Endothelial cell of umbilical vein (primary cell): ENCODE results near the gene EXOSC2. TPM values are rescaled to one million over a fixed set of nuclear protein-coding genes. Genes with fewer than 3 reads are reported as not detected.

Source experiments
- BruUV-seq: library from RNA; stranded (reverse); fragments of 400-500 nt; replicated peaks from 2 replicates; lab custom pipeline; 2021; lab: Mats Ljungman, UMichigan
- CTCF ChIA-PET: fragments of 300-600, 350-600 bp; sonication (Branson Sonifier 250); formaldehyde crosslinking; loops from one replicate; lab custom pipeline; 2021; ENCODE audit warnings: antibody characterized with exemption, inconsistent platforms; lab: Charles Lee
- POLR2A ChIA-PET: fragments of 300-600, 350-600 bp; sonication (Branson Sonifier 250); formaldehyde crosslinking; loops from one replicate; lab custom pipeline; 2021; ENCODE audit warnings: antibody characterized with exemption, inconsistent platforms; lab: Charles Lee
- DNase-seq: peaks from one replicate; pipeline ENCODE4 v3.0.0-alpha.2; 2011; ENCODE audit warnings: low read depth, low spot score
- FAIRE-seq: peaks from 2 replicates; lab custom pipeline; 2011; peaks lifted over from hg19 to GRCh38; lab: Jason Lieb, UNC
- H2AFZ ChIP-seq: 2 replicates; pipeline ENCODE4 v1.6.0; 2012; ENCODE audit warnings: low read depth, low read length, control low read depth, inconsistent platforms
- H3K27ac ChIP-seq: 2 replicates; pipeline ENCODE4 v1.5.1; 2011; ENCODE audit warnings: low read depth, mild to moderate bottlenecking, control low read depth, low read length, moderate library complexity; ENCODE audit not compliant: insufficient read depth
- H3K27me3 ChIP-seq, 2 experiments: 2 replicates each; pipeline versions ENCODE4 v1.6.0 to v1.6.1; 2011; ENCODE audit warnings: low read length in 2 of 2, mixed read lengths in 1 of 2; ENCODE audit not compliant: control insufficient read depth in 2 of 2, insufficient read depth in 2 of 2
- H3K36me3 ChIP-seq, 2 experiments: 2 replicates in 1 of 2; 3 replicates in 1 of 2; pipeline ENCODE4 v1.5.1; 2011; ENCODE audit warnings: low read length in 2 of 2, mild to moderate bottlenecking in 1 of 2, moderate library complexity in 1 of 2; ENCODE audit not compliant: control insufficient read depth in 2 of 2, insufficient read depth in 2 of 2; ENCODE audit errors: extremely low read depth in 1 of 2
- H3K4me1 ChIP-seq: 3 replicates; pipeline ENCODE4 v1.5.1; 2011; ENCODE audit warnings: mild to moderate bottlenecking, low read length; ENCODE audit not compliant: control insufficient read depth, insufficient read depth; ENCODE audit errors: extremely low read depth
- H3K4me2 ChIP-seq: 2 replicates; pipeline ENCODE4 v1.6.1; 2011; ENCODE audit warnings: low read length, control low read depth, mixed read lengths; ENCODE audit not compliant: insufficient read depth
- H3K4me3 ChIP-seq, 3 experiments: fragments of 200-600 bp in 1 of 3; sonication (generic), shearing (Covaris generic) in 1 of 3; replicated peaks in 1 of 3; 2 replicates each; pipeline ENCODE4 v1.5.1; 2011 to 2016; ENCODE audit warnings: control low read depth in 3 of 3, low read length in 3 of 3, mild to moderate bottlenecking in 2 of 3, inconsistent platforms in 1 of 3, low read depth in 1 of 3, moderate library complexity in 1 of 3; ENCODE audit not compliant: insufficient read depth in 1 of 3
- H3K79me2 ChIP-seq: 2 replicates; pipeline ENCODE4 v1.6.0; 2012; ENCODE audit warnings: low read length, inconsistent platforms; ENCODE audit not compliant: control insufficient read depth, insufficient read depth
- H3K9ac ChIP-seq: replicated peaks from 2 replicates; pipeline ENCODE3; 2011; ENCODE audit warnings: low read length, control low read depth; ENCODE audit not compliant: insufficient read depth; ENCODE audit errors: extremely low read depth
- H3K9me1 ChIP-seq: replicated peaks from 3 replicates; pipeline ENCODE4 v1.6.0; 2011; ENCODE audit warnings: mild to moderate bottlenecking, low read length; ENCODE audit not compliant: control insufficient read depth, insufficient read depth; ENCODE audit errors: extremely low read depth
- H3K9me3 ChIP-seq: replicated peaks from 2 replicates; pipeline ENCODE4 v1.5.1; 2012; ENCODE audit warnings: low read length, inconsistent platforms; ENCODE audit not compliant: control insufficient read depth, insufficient read depth
- H4K20me1 ChIP-seq: replicated peaks from 2 replicates; pipeline ENCODE3; 2011; ENCODE audit warnings: mild to moderate bottlenecking, low read length; ENCODE audit not compliant: control insufficient read depth, insufficient read depth; ENCODE audit errors: extremely low read depth
- CTCF ChIP-seq, 2 donors: IDR thresholded peaks; 1 replicate in 1 of 2; 2 replicates in 1 of 2; pipeline ENCODE4 v1.5.1; 2011; ENCODE audit warnings: low read length in 2 of 2, mild to moderate bottlenecking in 2 of 2, moderate library complexity in 2 of 2, control low read depth in 1 of 2, inconsistent platforms in 1 of 2, low read depth in 1 of 2; ENCODE audit not compliant: insufficient read depth in 1 of 2; ENCODE audit errors: extremely low read depth in 1 of 2
- EZH2 ChIP-seq: IDR thresholded peaks from 2 replicates; pipeline ENCODE4 v1.6.1; 2012; ENCODE audit warnings: borderline replicate concordance, low read depth, mild to moderate bottlenecking, moderate library complexity, low read length, inconsistent platforms; ENCODE audit not compliant: severe bottlenecking
- JUN ChIP-seq: IDR thresholded peaks from 2 replicates; pipeline ENCODE4 v1.6.1; 2011; ENCODE audit warnings: borderline replicate concordance, low read depth; ENCODE audit not compliant: insufficient read length, insufficient read depth
- MYC ChIP-seq: IDR thresholded peaks from one replicate; pipeline ENCODE4 v1.6.1; 2011; ENCODE audit warnings: mild to moderate bottlenecking, low read depth, low read length
- POLR2A ChIP-seq: IDR thresholded peaks from 2 replicates; pipeline ENCODE4 v1.6.1; 2012; ENCODE audit warnings: low read depth, mild to moderate bottlenecking, control low read depth, low read length
- POLR2AphosphoS5 ChIP-seq: IDR thresholded peaks from 2 replicates; pipeline ENCODE4 v1.6.1; 2012; ENCODE audit warnings: low read depth, mild to moderate bottlenecking, control low read depth, low read length, moderate library complexity; ENCODE audit not compliant: insufficient read depth
- dilution Hi-C: fragments of 300-500 bp; cut with MboI; formaldehyde crosslinking; loops from one replicate; pipeline ENCODE4 v1.15.0; 2019; ENCODE audit warnings: low sequenced_read_pairs; ENCODE audit not compliant: extremely low pct_ligation_motif_present
- intact Hi-C: fragments of 100-400 bp; cut with micrococcal nuclease; formaldehyde crosslinking; loops from one replicate; pipeline ENCODE4 v1.10.0; 2022
- polyA plus RNA-seq, 4 experiments: library from polyadenylated mRNA; depleted of rRNA in 3 of 4; stranded (reverse) in 3 of 4; unstranded in 1 of 4; fragments of >200 nt; gene quantifications; 2 replicates each; pipeline versions ENCODE4 v1.2.1 to v1.2.3, GENCODE V29; 2011 to 2012; ENCODE audit warnings: missing spikeins in 1 of 4
- total RNA-seq: library from RNA; stranded (reverse); gene quantifications from 2 replicates; pipeline ENCODE4 v1.2.3, GENCODE V29; 2021

The EXOSC2 gene
- total and polyA plus RNA-seq, 2 donors (not counting 3 experiments of a cell fraction or from before 2014, with no cell fraction given) = 25.5 to 44.4 TPM

- dilution Hi-C loops = no loop called here
- Histone ChIP-seq H3K4me2 (no peak overlapping the region), H4K20me1 (no peaks in the 10 kb centered on the region), H3K27me3 (no peaks in the 10 kb centered on the region), H3K9me3 (no peaks in the 10 kb centered on the region), H3K9me1 (no peaks in the 10 kb centered on the region), H3K4me3 (no peak overlapping the region), H2AFZ (no peak overlapping the region), H3K79me2 (peaks cover 48% of the 10 kb centered on the region), H3K9ac (no peak overlapping the region), H3K36me3 (no peaks in the 10 kb centered on the region), H3K4me1 (peaks cover 12% of the 10 kb centered on the region), H3K27ac (no peak overlapping the region)
- intact Hi-C loops = no loop called here
- no TSS peak for BruUV-seq
- FAIRE-seq (no peak), DNase-seq (no peak)
- CTCF ChIA-PET = interaction anchor here (1.0 to 1.4 kb wide), 4 partner anchors 9 to 34 kb away, joined by 3 read pairs; no protein-coding TSS in a partner anchor
- POLR2A ChIA-PET = no interaction called here
- no peak for TF ChIP-seq JUN
Measured at GRCh38 chr9:130735566-130735965, 42.0 kb downstream of the EXOSC2 start.

- Histone ChIP-seq H3K9me3 (no peaks in the 10 kb centered on the region), H3K27ac (no peak overlapping the region), H3K4me1 (peaks cover 12% of the 10 kb centered on the region), H3K4me3 (no peak overlapping the region), H3K9ac (no peak overlapping the region), H3K79me2 (peaks cover 55% of the 10 kb centered on the region), H2AFZ (no peak overlapping the region), H3K36me3 (no peaks in the 10 kb centered on the region), H4K20me1 (no peaks in the 10 kb centered on the region), H3K9me1 (no peaks in the 10 kb centered on the region), H3K27me3 (no peaks in the 10 kb centered on the region), H3K4me2 (no peak overlapping the region)
- FAIRE-seq (no peak), DNase-seq (no peak)
- TF ChIP-seq CTCF (IDR thresholded peaks at IDR 0.05; ENCODE audit: extremely low read depth in 1 of 2, insufficient read depth in 1 of 2, low read depth in 1 of 2, low read length in 2 of 2) = no peak
- no peak for TF ChIP-seq JUN
- no peak for TF ChIP-seq POLR2A
- no peak for TF ChIP-seq EZH2
- no peak for TF ChIP-seq POLR2AphosphoS5
- no peak for TF ChIP-seq MYC
- intact Hi-C loops (no loop called here), dilution Hi-C loops (no loop called here)
- no TSS peak for BruUV-seq
- ChIA-PET CTCF (interaction anchor here (1.3 kb wide), 1 partner anchor 10 kb away, joined by 3 read pairs; no protein-coding TSS in a partner anchor), POLR2A (no interaction called here)
Measured at GRCh38 chr9:130736834-130737233, 43.3 kb downstream of the EXOSC2 start.
